ENCODE data around the gene NR6A1.

Gene NR6A1

DNA sequence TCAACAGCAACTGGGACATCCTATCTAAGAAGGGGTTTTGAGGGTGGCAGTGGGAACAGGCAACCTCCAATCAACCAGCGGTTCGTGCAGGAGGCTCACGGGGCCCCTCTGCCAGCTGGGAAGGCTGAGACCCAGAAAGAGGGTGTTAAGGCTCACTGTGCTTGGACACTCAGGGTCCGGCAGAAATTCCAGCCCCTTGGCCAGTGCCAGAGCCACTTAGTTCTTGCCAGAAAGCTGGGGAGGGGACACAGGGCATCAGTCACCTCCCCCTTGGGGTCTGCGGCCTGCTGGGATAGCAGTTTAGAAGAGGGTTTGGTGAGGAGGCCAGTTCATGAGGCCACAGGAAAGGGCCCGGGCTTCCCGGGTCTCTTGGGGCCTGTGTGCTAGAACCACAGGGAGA, 300.4 kb downstream of the NR6A1 start:
- no peak for DNase-seq (ENCODE audit: low read depth)

DNA sequence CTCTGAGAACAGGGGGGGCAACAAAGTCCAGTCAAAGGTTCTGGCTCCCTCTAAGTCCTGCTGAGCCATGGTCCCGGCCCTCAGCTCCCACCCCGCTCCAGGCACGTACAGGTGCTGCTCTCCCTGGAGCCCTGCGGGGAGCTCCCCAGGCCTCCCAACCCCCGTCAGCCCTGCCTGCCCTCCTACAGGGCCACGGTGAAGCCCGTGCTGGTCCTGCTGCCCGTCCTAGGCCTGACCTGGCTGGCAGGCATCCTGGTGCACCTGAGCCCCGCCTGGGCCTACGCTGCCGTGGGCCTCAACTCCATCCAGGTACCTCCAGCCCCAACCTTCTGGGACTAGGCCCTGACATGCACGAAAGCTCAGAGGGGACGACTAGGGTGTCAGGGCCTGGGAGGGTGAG, 300.8 kb downstream of the NR6A1 start:
- DNase-seq (ENCODE audit: low read depth) = no peak

DNA sequence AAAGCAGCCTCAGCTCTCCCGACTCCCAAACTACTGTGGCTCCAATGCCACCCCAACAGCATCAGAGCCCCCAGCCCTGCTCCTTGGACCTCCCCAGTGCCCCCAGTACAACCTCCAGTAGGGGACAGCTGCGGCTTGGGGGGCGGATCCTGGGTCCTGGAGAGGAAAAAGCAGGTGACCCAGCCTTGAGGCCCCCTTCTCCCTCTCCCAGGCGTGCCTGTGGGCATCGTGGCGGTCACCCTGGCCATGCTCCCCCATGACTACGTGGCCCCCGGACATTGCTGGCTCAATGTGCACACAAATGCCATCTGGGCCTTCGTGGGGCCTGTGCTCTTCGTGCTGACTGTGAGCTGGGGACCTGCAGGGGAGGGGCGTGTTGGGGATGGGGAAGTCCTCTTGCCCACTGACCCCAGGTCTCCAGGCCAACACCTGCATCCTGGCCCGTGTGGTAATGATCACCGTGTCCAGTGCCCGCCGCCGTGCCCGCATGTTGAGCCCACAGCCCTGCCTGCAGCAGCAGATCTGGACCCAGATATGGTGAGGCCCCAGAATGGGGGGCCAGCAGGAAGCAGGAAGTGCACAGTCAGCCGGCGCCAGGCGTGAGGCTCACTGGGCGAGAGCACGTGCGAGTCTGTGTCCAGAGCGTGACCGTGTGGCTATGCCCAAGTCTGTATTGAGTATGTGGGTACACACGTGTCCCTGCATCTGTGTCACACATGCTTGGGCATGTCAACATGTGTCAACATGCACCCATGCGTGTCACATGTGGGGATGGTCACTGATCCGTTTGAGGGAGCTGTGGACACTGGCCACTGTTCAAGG, 301.9 kb downstream of the NR6A1 start:
- no peak for DNase-seq (ENCODE audit: low read depth)

DNA sequence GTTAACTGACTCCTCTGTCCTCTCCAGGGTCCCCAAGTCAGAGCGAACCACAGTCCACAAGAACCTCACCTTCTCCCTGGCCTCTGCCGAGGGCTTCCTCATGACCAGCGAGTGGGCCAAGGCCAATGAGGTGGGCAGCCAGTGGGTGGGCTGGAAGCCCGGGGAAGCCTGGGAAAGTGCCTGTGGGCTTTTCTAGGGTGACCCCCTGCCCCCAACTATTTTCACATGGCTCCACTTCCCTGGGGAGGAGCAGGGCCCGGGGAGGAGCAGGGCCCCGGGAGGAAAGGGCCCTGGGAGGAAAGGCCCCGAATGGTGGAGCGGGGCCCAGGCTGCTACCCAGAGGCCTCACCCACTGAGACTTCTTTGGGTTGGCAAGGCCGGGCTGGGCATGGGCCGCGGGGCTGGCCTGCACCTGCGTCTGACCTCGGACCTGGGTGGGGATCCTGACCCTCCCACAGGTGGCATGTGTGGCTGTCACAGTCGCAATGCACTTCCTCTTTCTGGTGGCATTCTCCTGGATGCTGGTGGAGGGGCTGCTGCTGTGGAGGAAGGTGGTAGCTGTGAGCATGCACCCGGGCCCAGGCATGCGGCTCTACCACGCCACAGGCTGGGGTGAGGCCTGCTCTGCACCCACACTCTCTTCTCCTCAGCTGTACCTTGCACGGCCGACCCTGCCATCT, 302.9 kb downstream of the NR6A1 start:
- no peak for DNase-seq (ENCODE audit: low read depth)

DNA sequence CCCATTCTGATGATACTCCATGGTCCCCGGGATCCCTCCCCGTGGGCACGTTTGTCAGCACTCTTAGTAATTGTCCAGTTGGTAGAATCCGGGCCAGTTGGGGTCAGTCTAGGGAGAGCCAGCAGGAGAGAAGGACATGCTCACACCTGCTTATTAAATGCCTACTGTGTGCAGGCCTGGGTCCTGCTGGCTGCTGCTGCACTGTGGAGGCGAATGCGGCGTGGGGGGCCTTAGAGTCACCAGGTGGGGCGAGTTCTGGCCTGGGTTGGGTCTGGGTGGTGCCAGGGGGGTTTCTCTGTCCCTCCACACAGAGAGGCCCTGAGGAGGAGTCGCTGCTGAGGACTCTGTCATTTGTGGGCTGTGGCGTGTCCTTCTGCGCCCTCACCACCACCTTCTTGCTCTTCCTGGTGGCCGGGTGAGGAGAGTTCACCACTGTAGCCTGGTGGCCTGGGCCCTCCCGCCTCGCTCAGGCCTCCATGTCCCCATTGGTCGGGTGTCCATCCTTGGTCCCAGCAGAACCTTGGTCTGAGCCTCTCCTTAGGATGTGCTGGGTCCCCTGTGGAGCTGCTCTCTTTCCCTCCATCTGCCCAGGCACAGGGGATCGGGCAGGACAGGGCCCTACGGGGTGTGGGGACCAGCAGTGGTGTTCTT, 303.6 kb downstream of the NR6A1 start:
- DNase-seq (ENCODE audit: low read depth) = no peak

All from HS-27A (cell line).